K562 (cell line): ENCODE data around the gene COX6A1.

ENCODE experiments used
- E4F1 ChIP-seq: fragments of 250-450 bp; sonication (Bioruptor Pico); IDR thresholded peaks from 2 replicates; pipeline ENCODE4 v1.5.0; 2021; ENCODE audit warnings: mild to moderate bottlenecking, borderline replicate concordance
- PML ChIP-seq: IDR thresholded peaks from 2 replicates; pipeline ENCODE4 v1.6.1; 2012; ENCODE audit warnings: low read length, inconsistent platforms
- ZKSCAN1 ChIP-seq: fragments of 150-350 bp; IDR thresholded peaks from 2 replicates; pipeline ENCODE4 v1.6.1; 2016; ENCODE audit warnings: low read depth, low read length

GRCh38 chr12:120404271-120404670 is 33.6 kb upstream of the COX6A1 start:
- TF ChIP-seq E4F1 (CRISPR knock-in tag): no peak
- no peak for TF ChIP-seq PML
- TF ChIP-seq ZKSCAN1: no peak
